ENCODE measurements around the gene SPATA9. TPM values are rescaled to one million over a fixed set of nuclear protein-coding genes. Genes with fewer than 3 reads are reported as not detected.

Gene SPATA9
- polyA plus RNA-seq, 4 donors: 1.1 to 2.3 (median 1.5) TPM

GRCh38 chr5:95689680-95690079 is 6.9 kb upstream of the SPATA9 start:
- DNase-seq (ENCODE audit: low read depth in 4 of 4, low spot score in 3 of 4): no peak

GRCh38 chr5:95686651-95687050 is 3.9 kb upstream of the SPATA9 start:
- DNase-seq (ENCODE audit: low read depth in 4 of 4, low spot score in 3 of 4): no peak

- no peak for DNase-seq (ENCODE audit: low read depth in 4 of 4, low spot score in 3 of 4)
Measured at GRCh38 chr5:95684361-95684760, 1.6 kb upstream of the SPATA9 start.

- no peak for DNase-seq (ENCODE audit: low read depth in 4 of 4, low spot score in 3 of 4)
Measured at GRCh38 chr5:95673081-95673480, 9.7 kb downstream of the SPATA9 start.

GRCh38 chr5:95672641-95673040 is 10.2 kb downstream of the SPATA9 start:
- DNase-seq (ENCODE audit: low read depth in 4 of 4, low spot score in 3 of 4): no peak

- DNase-seq (ENCODE audit: low read depth in 4 of 4, low spot score in 3 of 4): no peak
Measured at GRCh38 chr5:95671826-95672225, 11.0 kb downstream of the SPATA9 start.

- no peak for DNase-seq (ENCODE audit: low read depth in 4 of 4, low spot score in 3 of 4)
Measured at GRCh38 chr5:95670568-95670967, 12.2 kb downstream of the SPATA9 start.

- DNase-seq (ENCODE audit: low read depth in 4 of 4, low spot score in 3 of 4): no peak
Measured at GRCh38 chr5:95669985-95670384, 12.8 kb downstream of the SPATA9 start.

- DNase-seq (ENCODE audit: low read depth in 4 of 4, low spot score in 3 of 4): no peak
Measured at GRCh38 chr5:95669540-95669939, 13.3 kb downstream of the SPATA9 start.

GRCh38 chr5:95668728-95669127 is 14.1 kb downstream of the SPATA9 start:
- DNase-seq (ENCODE audit: low read depth in 4 of 4, low spot score in 3 of 4): no peak

GRCh38 chr5:95668216-95668615 is 14.6 kb downstream of the SPATA9 start:
- no peak for DNase-seq (ENCODE audit: low read depth in 4 of 4, low spot score in 3 of 4)

GRCh38 chr5:95667678-95668077 is 15.1 kb downstream of the SPATA9 start:
- no peak for DNase-seq (ENCODE audit: low read depth in 4 of 4, low spot score in 3 of 4)

GRCh38 chr5:95667061-95667618 is 15.7 kb downstream of the SPATA9 start:
- DNase-seq (ENCODE audit: low read depth in 4 of 4, low spot score in 3 of 4): no peak

GRCh38 chr5:95664204-95664786 is 18.5 kb downstream of the SPATA9 start:
- peak in 3 of 4 donors; percentile 20 to 33 (median 28) for DNase-seq (ENCODE audit: low read depth in 4 of 4, low spot score in 3 of 4)

GRCh38 chr5:95662946-95663345 is 19.8 kb downstream of the SPATA9 start:
- no peak for DNase-seq (ENCODE audit: low read depth in 4 of 4, low spot score in 3 of 4)

- DNase-seq (ENCODE audit: low read depth in 4 of 4, low spot score in 3 of 4): no peak
Measured at GRCh38 chr5:95660060-95660459, 22.7 kb downstream of the SPATA9 start.

GRCh38 chr5:95655575-95655974 is 27.2 kb downstream of the SPATA9 start:
- DNase-seq (ENCODE audit: low read depth in 4 of 4, low spot score in 3 of 4): no peak

GRCh38 chr5:95654196-95654595 is 28.6 kb downstream of the SPATA9 start:
- no peak for DNase-seq (ENCODE audit: low read depth in 4 of 4, low spot score in 3 of 4)

GRCh38 chr5:95652849-95653248 is 29.9 kb downstream of the SPATA9 start:
- no peak for DNase-seq (ENCODE audit: low read depth in 4 of 4, low spot score in 3 of 4)

- no peak for DNase-seq (ENCODE audit: low read depth in 4 of 4, low spot score in 3 of 4)
Measured at GRCh38 chr5:95649842-95650620, 32.8 kb downstream of the SPATA9 start.

GRCh38 chr5:95649274-95649673 is 33.5 kb downstream of the SPATA9 start:
- DNase-seq (ENCODE audit: low read depth in 4 of 4, low spot score in 3 of 4): no peak
